Mucosa of stomach (tissue), 1 donor: ENCODE data around the gene SPTLC1.
"Not testable (repeated sequence)": the region's sequence is repeated elsewhere in the genome, so short reads cannot be mapped to it uniquely, and the experiment has no call there.

ENCODE experiments used
- H3K27me3 ChIP-seq: one replicate; pipeline ENCODE4 v1.7.0; 2013; ENCODE audit warnings: mild to moderate bottlenecking, low read length; ENCODE audit not compliant: control insufficient read depth, insufficient read depth
- H3K36me3 ChIP-seq: one replicate; pipeline ENCODE4 v1.7.0; 2013; ENCODE audit warnings: low read length; ENCODE audit not compliant: control insufficient read depth, insufficient read depth
- H3K4me1 ChIP-seq: one replicate; pipeline ENCODE4 v1.7.0; 2013; ENCODE audit warnings: mild to moderate bottlenecking, low read length; ENCODE audit not compliant: control insufficient read depth, insufficient read depth
- H3K4me3 ChIP-seq: one replicate; pipeline ENCODE4 v1.7.0; 2013; ENCODE audit warnings: low read length
- H3K9ac ChIP-seq: one replicate; pipeline ENCODE4 v1.7.0; 2013; ENCODE audit warnings: mild to moderate bottlenecking, low read length, moderate library complexity
- H3K9me3 ChIP-seq: one replicate; pipeline ENCODE4 v1.7.0; 2013; ENCODE audit warnings: mild to moderate bottlenecking, low read length, moderate library complexity; ENCODE audit not compliant: control insufficient read depth
- donor health status: Pancreatic carcinoma.

The SPTLC1 gene

GRCh38 chr9:92138157-92138959, 23.1 kb upstream of the SPTLC1 start:
- Histone ChIP-seq H3K27me3 (peaks cover 22% of the 10 kb centered on the region), H3K9ac (no peak overlapping the region), H3K4me3 (no peak overlapping the region), H3K9me3 (no peaks in the 10 kb centered on the region), H3K4me1 (peaks cover 19% of the 10 kb centered on the region), H3K36me3 (no peaks in the 10 kb centered on the region)

- Histone ChIP-seq H3K9me3 (no peaks in the 10 kb centered on the region), H3K4me1 (peaks cover 15% of the 10 kb centered on the region), H3K27me3 (peaks cover 11% of the 10 kb centered on the region), H3K36me3 (no peaks in the 10 kb centered on the region), H3K4me3 (no peak overlapping the region), H3K9ac (no peak overlapping the region)
Measured at GRCh38 chr9:92136184-92136858, 21.1 kb upstream of the SPTLC1 start.

- Histone ChIP-seq H3K36me3 (no peaks in the 10 kb centered on the region), H3K9ac (no peak overlapping the region), H3K9me3 (no peaks in the 10 kb centered on the region), H3K27me3 (peaks cover 6% of the 10 kb centered on the region), H3K4me1 (peaks cover 9% of the 10 kb centered on the region), H3K4me3 (no peak overlapping the region)
Measured at GRCh38 chr9:92135576-92135975, 20.4 kb upstream of the SPTLC1 start.

GRCh38 chr9:92133949-92134604, 18.9 kb upstream of the SPTLC1 start:
- H3K4me3 ChIP-seq = no peak overlapping the region
- no peak overlapping the region for H3K9ac ChIP-seq
- H3K27me3 ChIP-seq = peaks cover 4% of the 10 kb centered on the region
- H3K9me3 ChIP-seq = no peaks in the 10 kb centered on the region
- no peaks in the 10 kb centered on the region for H3K36me3 ChIP-seq
- peaks cover 6% of the 10 kb centered on the region for H3K4me1 ChIP-seq

- H3K27me3 ChIP-seq, H3K4me1 ChIP-seq: not testable (repeated sequence)
Measured at GRCh38 chr9:92132913-92133312, 17.7 kb upstream of the SPTLC1 start.

GRCh38 chr9:92132501-92132900, 17.3 kb upstream of the SPTLC1 start:
- Histone ChIP-seq H3K27me3 (peaks cover 4% of the 10 kb centered on the region), H3K9me3 (no peaks in the 10 kb centered on the region), H3K4me3 (no peak overlapping the region), H3K36me3 (no peaks in the 10 kb centered on the region), H3K9ac (no peak overlapping the region), H3K4me1 (peaks cover 6% of the 10 kb centered on the region)

More at GRCh38 chr9:92132913-92133312, 17.7 kb upstream of the SPTLC1 start:
- not testable (repeated sequence) for H3K36me3 ChIP-seq, H3K4me3 ChIP-seq, H3K9me3 ChIP-seq, H3K9ac ChIP-seq

- Histone ChIP-seq H3K4me1 (no peaks in the 10 kb centered on the region), H3K4me3 (no peak overlapping the region), H3K9me3 (no peaks in the 10 kb centered on the region), H3K27me3 (no peaks in the 10 kb centered on the region), H3K9ac (no peak overlapping the region), H3K36me3 (no peaks in the 10 kb centered on the region)
Measured at GRCh38 chr9:92122800-92123199, 7.6 kb upstream of the SPTLC1 start.

GRCh38 chr9:92122061-92122460, 6.8 kb upstream of the SPTLC1 start:
- H3K9me3 ChIP-seq = no peaks in the 10 kb centered on the region
- no peaks in the 10 kb centered on the region for H3K27me3 ChIP-seq
- H3K4me3 ChIP-seq = no peak overlapping the region
- H3K4me1 ChIP-seq = no peaks in the 10 kb centered on the region
- H3K36me3 ChIP-seq = no peaks in the 10 kb centered on the region
- no peak overlapping the region for H3K9ac ChIP-seq

GRCh38 chr9:92121265-92121664, 6.1 kb upstream of the SPTLC1 start:
- no peak overlapping the region for H3K9ac ChIP-seq
- no peak overlapping the region for H3K4me3 ChIP-seq
- H3K36me3 ChIP-seq = no peaks in the 10 kb centered on the region
- H3K9me3 ChIP-seq = no peaks in the 10 kb centered on the region
- no peaks in the 10 kb centered on the region for H3K4me1 ChIP-seq
- H3K27me3 ChIP-seq = no peaks in the 10 kb centered on the region

GRCh38 chr9:92120138-92120537, 4.9 kb upstream of the SPTLC1 start:
- H3K27me3 ChIP-seq = no peaks in the 10 kb centered on the region
- H3K36me3 ChIP-seq = no peaks in the 10 kb centered on the region
- H3K4me3 ChIP-seq = no peak overlapping the region
- no peaks in the 10 kb centered on the region for H3K9me3 ChIP-seq
- H3K9ac ChIP-seq = no peak overlapping the region
- peaks cover 3% of the 10 kb centered on the region for H3K4me1 ChIP-seq

GRCh38 chr9:92119586-92119985, 4.4 kb upstream of the SPTLC1 start:
- no peak overlapping the region for H3K4me3 ChIP-seq
- H3K27me3 ChIP-seq = no peaks in the 10 kb centered on the region
- no peak overlapping the region for H3K9ac ChIP-seq
- no peaks in the 10 kb centered on the region for H3K36me3 ChIP-seq
- no peaks in the 10 kb centered on the region for H3K9me3 ChIP-seq
- peaks cover 3% of the 10 kb centered on the region for H3K4me1 ChIP-seq

- Histone ChIP-seq H3K27me3 (no peaks in the 10 kb centered on the region), H3K36me3 (no peaks in the 10 kb centered on the region), H3K4me1 (no peaks in the 10 kb centered on the region), H3K9me3 (no peaks in the 10 kb centered on the region), H3K4me3 (no peak overlapping the region), H3K9ac (no peak overlapping the region)
Measured at GRCh38 chr9:92108122-92108521, 7.1 kb downstream of the SPTLC1 start.
